HL-60 (cell line): ENCODE results near the gene RNH1.

Experiments
- DNase-seq, 2 experiments: peaks; one replicate each; pipeline ENCODE4 v3.0.0-alpha.2; 2010 to 2020; ENCODE audit warnings: low read depth in 1 of 2, low spot score in 1 of 2
- H3K27ac ChIP-seq: fragments of 250-450 bp; sonication (Bioruptor Pico); replicated peaks from 2 replicates; pipeline ENCODE4 v1.5.1; 2020; ENCODE audit warnings: mild to moderate bottlenecking, moderate library complexity
- H3K27me3 ChIP-seq: fragments of 250-450 bp; sonication (Bioruptor Pico); 2 replicates; pipeline ENCODE4 v1.5.1; 2021; ENCODE audit warnings: mild to moderate bottlenecking, moderate library complexity; ENCODE audit not compliant: insufficient read depth, poor library complexity, severe bottlenecking
- H3K4me3 ChIP-seq: replicated peaks from 2 replicates; pipeline ENCODE4 v1.5.1; 2011; ENCODE audit warnings: mild to moderate bottlenecking, control low read depth, low read length; ENCODE audit not compliant: insufficient read depth
- CTCF ChIP-seq: IDR thresholded peaks from one replicate; pipeline ENCODE4 v1.5.1; 2011; ENCODE audit warnings: low read length, control low read depth, inconsistent platforms; ENCODE audit not compliant: insufficient read depth
- GABPA ChIP-seq: IDR thresholded peaks from 2 replicates; pipeline ENCODE4 v1.6.1; 2012; ENCODE audit warnings: low read depth
- POLR2AphosphoS5 ChIP-seq: IDR thresholded peaks from 2 replicates; pipeline ENCODE4 v1.6.1; 2012; ENCODE audit warnings: low read depth
- REST ChIP-seq: IDR thresholded peaks from 2 replicates; pipeline ENCODE4 v1.6.1; 2012; ENCODE audit warnings: low read depth; ENCODE audit not compliant: insufficient replicate concordance
- SPI1 ChIP-seq: IDR thresholded peaks from 2 replicates; pipeline ENCODE4 v1.6.1; 2012; ENCODE audit warnings: low read depth, mild to moderate bottlenecking, borderline replicate concordance

RNH1 gene

GRCh38 chr11:554428-555226 is 47.6 kb upstream of the RNH1 start:
- TF ChIP-seq SPI1 (peak; percentile 20; the same call in 1 of the 2 replicates), CTCF (peak; percentile 28), POLR2AphosphoS5 (no peak), REST (no peak), GABPA (no peak)

GRCh38 chr11:553988-554340 is 46.9 kb upstream of the RNH1 start:
- DNase-seq, result no peak

More at GRCh38 chr11:554428-555226, 47.6 kb upstream of the RNH1 start:
- Histone ChIP-seq H3K27ac (no peak overlapping the region), H3K27me3 (peaks cover 30% of the 10 kb centered on the region), H3K4me3 (peak overlapping the region; percentile 30)
- peak; percentile 60 to 72 for DNase-seq

More at GRCh38 chr11:553988-554340, 46.9 kb upstream of the RNH1 start:
- TF ChIP-seq REST (no peak), POLR2AphosphoS5 (no peak), SPI1 (no peak), GABPA (no peak), CTCF (no peak)
- Histone ChIP-seq H3K27me3 (peaks cover 30% of the 10 kb centered on the region), H3K4me3 (no peak overlapping the region), H3K27ac (no peak overlapping the region)
